ENCODE results near the gene TGM3.
"Not testable (repeated sequence)": the region's sequence is repeated elsewhere in the genome, so short reads cannot be mapped to it uniquely, and the experiment has no call there.

TGM3 gene, protein sequence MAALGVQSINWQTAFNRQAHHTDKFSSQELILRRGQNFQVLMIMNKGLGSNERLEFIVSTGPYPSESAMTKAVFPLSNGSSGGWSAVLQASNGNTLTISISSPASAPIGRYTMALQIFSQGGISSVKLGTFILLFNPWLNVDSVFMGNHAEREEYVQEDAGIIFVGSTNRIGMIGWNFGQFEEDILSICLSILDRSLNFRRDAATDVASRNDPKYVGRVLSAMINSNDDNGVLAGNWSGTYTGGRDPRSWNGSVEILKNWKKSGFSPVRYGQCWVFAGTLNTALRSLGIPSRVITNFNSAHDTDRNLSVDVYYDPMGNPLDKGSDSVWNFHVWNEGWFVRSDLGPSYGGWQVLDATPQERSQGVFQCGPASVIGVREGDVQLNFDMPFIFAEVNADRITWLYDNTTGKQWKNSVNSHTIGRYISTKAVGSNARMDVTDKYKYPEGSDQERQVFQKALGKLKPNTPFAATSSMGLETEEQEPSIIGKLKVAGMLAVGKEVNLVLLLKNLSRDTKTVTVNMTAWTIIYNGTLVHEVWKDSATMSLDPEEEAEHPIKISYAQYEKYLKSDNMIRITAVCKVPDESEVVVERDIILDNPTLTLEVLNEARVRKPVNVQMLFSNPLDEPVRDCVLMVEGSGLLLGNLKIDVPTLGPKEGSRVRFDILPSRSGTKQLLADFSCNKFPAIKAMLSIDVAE

DNA sequence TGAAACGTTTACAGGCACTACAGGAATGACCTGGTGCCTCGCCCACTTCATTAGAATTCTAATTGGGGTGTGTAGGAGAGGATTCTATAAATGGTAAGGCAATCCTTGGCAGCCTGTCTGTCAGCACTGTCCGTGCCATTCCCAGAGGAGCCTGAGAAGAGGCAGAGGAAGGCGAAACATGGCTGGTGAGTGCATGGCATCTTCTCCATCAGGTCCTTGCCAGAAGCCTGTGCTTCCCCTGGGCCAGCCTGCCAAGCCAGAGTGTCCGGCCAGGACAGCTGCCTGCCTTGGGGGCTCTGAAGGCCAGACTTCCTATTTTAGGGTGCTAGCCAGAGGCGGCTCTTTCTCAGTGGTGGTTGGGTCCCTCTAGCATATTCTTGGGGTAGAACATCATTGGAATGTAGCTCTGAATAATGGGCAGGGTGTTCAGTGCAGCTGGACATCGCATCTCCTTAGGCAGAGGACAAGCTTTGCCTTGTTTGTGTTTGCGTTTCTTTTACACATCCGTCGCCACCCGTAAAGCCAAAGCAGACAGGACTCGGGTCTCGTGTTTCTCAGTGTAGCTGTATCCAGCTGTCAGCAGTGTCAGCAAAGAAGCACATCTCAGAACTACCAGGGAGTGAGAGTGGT lies at the start of gene TGM3:
Gene TGM3 (plus strand): TSS at position 116 of the 630 bp plus-strand sequence. CDS start 63 bp downstream, at position 179.
- no peak for DNase-seq (ENCODE audit: extremely low read depth in 1 of 2, low read depth in 1 of 2)

DNA sequence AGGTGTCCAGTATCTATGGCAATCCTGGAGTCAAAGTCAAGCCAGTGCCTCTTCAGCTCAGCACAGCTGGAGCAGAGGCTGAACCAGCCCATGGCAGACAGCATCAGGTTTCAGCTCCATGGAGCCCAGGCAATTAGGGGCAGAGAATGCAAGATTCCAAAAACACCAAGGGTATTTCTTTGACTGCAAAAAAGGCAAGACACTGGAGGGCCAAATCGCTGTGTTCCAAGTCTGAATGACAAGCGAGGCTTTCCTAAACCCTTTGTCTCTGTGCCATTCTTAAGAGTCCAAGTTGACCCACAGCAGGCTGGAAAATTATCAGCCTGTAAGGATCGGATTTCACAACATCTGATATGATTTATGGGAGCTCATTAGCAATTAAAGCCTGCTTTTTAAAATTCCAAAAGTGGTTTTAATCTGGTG lies 49.7 kb upstream of the TGM3 start:
- no peak for DNase-seq (ENCODE audit: extremely low read depth in 1 of 2, low read depth in 1 of 2)

DNA sequence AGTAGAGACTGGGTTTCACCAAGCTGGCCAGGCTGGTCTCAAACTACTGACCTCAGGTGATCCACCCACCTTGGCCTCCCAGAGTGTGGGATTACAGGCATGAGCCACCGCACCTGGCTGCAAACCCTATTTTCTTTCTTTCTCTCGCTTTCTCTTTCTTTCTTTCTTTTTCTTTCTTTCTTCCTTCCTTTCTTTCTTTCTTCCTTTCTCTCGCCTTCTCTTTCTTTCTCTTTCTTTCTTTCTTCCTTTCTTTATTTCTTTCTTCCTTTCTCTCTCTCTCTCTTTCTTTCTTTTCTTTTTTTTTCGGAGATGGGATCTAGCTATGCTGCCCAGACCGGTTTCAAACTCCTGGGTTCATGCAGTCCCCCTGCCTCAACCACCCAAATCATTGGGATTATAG lies 47.0 kb upstream of the TGM3 start:
- no peak for DNase-seq (ENCODE audit: extremely low read depth in 1 of 2, low read depth in 1 of 2)

DNA sequence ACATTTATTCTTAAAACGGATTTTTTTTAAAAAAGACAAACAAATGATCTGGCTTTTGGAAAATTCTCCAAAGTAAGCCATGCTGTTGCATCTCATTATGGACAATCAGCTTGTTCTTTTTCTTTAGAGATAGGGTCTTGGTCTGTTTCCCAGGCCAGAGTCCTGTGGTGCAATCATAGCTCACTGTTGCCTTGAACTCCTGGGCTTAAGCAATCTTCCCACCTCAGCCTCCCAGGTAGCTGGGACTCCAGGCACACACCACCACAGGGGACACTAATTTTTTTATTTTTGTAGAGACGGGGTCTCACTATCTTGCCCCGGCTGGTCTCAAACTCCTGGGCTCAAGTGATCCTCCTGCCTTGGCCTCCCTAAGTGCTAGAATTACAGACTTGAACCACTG lies 45.9 kb upstream of the TGM3 start:
- DNase-seq (ENCODE audit: extremely low read depth in 1 of 2, low read depth in 1 of 2): no peak

DNA sequence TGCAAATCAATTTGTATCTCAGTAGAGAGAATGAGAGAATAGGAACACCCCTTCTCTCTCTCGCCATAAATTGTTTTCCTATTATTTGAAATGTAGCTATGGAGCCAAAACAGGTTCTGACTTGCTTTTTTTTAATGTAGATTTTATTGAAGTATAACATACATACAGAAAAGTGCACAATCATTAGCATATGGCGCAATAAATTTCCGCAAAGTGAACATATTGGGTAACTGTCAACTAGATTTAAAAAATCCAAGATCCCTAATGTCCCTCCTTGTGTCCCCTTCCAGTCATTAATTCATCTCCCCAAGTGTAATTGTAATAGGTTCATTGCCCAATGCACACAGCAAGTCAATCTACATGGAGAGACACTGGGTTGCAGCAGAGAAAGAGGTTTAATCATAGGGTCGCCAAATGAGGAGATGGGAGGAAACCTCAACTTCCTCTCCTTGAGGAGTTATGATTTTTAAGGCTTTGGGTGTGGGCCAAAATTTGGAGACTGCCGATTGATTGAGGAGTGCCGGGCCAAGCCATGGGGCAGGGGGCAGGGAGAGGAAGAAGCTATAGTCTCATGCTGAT lies 43.3 kb upstream of the TGM3 start:
- DNase-seq (ENCODE audit: extremely low read depth in 1 of 2, low read depth in 1 of 2): no peak

DNA sequence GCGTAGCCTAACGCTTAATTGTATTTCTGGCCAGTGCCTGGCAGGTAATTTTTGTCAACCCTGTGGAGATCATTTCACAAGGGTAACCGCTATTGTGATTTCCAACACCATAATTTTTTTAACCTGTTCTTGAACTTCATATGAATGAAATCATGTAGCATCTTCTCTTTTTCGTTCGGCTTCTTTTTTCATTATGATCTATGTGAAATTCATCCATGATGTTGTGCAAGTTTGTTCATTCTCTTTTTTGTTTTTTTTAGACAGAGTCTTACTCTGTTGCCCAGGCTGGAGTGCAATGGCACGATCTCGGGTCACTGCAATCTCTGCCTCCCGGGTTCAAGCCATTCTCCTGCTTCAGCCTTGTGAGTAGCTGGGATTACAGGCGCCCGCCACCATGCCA lies 42.5 kb upstream of the TGM3 start:
- no peak for DNase-seq (ENCODE audit: extremely low read depth in 1 of 2, low read depth in 1 of 2)

DNA sequence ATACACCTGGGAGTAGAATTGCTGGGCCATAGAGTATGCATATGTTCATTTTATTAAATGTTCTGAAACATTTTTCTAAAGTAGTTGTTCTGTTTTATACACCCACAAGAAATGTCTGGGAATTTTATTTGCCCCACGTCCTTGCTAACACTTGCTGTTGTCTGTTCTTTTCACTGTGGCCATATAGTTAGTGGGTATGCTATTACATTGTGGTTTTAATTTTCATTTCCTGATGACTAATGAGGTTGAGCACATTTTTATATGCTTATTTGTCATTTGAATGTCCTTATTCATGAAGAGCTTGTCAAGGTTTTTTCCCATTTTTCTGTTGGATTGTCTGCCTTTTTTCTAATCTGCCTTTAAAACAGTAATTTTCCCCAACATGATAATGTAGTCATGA lies 41.5 kb upstream of the TGM3 start:
- DNase-seq (ENCODE audit: extremely low read depth in 1 of 2, low read depth in 1 of 2): no peak

DNA sequence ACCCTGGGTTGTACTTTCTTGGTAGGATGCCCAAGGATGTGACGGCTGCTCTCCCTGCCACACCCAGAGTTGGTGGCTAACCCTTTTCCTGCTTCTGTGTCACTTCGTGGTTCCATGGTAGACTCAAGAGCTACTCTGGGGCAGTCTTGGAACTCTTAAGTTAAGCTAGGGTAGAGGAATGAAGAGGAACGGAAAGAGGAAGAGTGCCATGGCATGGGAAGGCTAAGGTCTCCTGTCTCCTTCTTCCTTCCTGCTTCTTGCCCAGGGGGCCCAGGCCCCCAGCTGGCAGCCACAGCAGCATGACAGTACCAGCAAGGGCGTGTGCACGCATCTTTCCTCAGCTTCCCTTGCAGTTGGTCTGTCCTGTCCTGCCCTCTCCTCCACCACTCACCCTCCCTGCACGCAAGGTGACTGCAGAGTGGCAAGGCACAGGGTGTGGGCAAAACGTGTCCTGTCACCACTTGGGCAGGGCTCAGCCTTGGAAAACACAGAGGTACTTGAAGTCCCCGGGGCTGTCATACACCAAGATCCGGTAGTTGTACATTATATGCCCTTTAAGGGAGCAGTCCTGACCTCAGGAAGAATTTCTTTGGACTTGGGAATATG lies 39.8 kb upstream of the TGM3 start:
- DNase-seq (ENCODE audit: extremely low read depth in 1 of 2, low read depth in 1 of 2): no peak

DNA sequence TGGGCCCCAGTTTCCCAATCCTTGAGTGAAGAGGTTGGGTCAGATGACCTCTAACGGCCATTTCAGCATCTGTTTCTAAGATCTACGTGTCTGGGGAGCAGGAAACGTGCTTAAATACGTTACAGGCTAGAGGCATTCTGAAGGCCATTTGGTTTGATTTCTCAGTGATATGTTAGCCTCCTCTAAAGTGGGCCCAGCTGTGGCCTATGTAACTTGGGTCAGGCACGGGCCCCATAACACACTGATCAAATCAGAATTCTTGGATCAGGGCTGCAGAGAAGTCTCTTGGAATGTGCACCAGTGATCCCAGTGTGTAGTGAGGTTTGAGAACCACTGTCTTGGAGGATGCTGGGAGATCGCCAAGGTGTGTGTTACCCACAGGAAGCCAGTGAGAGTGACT lies 36.1 kb upstream of the TGM3 start:
- no peak for DNase-seq (ENCODE audit: extremely low read depth in 1 of 2, low read depth in 1 of 2)

DNA sequence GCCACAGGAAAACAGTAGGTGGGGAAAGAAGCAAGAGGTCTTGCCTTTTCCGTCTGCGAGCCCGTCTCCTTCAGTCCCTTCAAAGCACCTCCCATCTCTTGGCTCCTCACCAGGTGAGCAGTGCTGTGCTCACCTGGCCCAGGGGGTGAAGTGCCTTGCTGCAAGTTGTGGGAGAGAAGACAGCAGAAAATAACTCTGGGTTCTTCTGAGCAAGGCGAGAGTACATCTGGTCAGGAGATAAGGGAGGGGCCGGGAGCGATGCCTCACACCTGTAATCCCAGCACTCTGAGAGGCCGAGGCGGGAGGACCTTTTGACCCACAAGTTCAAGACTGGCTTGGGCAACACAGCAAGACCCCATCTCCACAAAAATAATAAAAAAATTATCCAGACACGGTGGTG lies 35.6 kb upstream of the TGM3 start:
- DNase-seq (ENCODE audit: extremely low read depth in 1 of 2, low read depth in 1 of 2): no peak

DNA sequence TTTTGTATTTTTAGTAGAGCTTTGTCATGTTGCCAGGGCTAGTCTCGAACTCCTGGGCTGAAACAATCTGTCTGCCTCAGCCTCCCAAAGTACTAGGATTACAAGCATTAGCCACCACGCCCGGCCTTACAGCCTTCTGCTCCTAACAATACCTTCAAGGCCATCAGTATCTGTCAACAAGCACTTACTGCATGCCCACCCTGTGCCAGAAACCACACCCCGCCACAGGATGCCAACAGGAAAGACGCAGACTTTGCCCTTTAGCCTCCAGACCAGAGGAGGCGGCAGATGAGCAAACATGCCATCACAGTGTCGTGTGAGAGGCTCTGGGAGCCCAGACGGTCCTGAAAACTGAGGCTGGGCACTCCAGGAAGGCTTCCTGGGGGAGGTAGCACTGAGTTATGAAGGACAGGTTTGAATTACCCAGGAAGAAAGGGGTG lies 34.7 kb upstream of the TGM3 start:
- DNase-seq (ENCODE audit: extremely low read depth in 1 of 2, low read depth in 1 of 2): no peak

DNA sequence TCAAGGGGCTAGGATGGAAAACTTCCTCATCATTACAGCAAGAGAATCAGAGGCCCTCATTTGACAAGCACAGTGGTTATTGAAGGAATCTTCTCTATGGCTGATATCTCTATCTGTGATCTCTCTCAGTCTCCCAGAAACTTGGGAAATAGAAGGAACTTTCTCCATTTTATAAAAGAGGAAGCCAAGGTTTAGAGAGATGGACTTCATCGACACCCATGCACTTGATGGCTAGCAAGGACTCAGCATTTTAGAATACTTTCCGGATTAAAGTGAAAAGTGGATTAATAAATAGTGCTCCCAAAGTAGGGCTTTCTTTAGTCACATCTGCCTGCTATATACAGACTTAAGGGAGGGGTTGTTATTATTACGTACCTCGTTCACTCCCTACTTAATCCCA lies 34.2 kb upstream of the TGM3 start:
- DNase-seq (ENCODE audit: extremely low read depth in 1 of 2, low read depth in 1 of 2): no peak

DNA sequence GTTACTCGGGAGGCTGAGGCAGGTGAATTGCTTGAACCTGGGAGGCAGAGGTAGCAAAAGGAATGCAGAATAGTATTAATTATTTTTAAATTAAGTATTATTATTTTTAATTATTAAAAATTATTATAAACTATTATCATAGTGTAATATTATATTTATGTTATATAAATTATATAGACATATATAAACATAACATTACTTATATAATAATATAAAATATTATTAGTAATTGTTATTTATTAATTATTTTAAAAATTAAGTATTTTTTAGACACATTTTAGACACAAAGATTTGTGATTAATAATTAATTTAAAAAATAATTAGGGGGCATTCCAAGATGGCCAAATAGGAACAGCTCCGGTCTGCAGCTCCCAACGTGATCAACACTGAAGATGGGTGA lies 31.7 kb upstream of the TGM3 start:
- DNase-seq (ENCODE audit: extremely low read depth in 1 of 2, low read depth in 1 of 2): no peak

DNA sequence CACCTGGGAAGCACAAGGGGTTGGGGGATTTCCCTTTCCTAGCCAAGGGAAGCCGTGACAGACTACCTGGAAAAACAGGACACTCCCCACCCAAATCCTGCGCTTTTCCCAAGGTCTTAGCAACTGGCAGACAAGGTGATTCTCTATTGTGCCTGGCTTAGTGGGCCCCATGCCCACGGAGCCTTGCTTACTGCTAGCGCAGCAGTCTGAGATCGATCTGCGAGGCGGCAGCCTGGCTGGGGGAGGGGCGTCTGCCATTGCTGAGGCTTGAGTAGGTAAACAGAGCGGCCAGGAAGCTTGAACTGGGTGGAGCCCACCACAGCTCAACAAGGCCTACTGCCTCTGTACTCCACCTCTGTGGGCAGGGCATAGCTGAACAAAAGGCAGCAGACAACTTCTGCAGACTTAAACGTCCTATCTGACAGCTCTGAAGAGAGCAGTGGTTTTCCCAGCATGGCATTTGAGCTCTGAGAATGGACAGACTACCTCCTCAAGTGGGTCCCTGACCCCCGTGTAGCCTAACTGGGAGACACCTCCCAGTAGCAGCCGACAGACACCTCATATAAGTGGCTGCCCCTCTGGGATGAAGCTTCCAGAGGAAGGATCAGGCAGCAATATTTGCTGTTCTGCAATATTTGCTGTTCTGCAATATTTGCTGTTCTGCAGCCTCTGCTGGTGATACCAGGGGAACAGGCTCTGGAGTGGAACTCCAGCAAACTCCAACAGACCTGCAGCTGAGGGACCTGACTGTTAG lies 31.0 kb upstream of the TGM3 start:
- not testable (repeated sequence) for DNase-seq (ENCODE audit: extremely low read depth in 1 of 2, low read depth in 1 of 2)

DNA sequence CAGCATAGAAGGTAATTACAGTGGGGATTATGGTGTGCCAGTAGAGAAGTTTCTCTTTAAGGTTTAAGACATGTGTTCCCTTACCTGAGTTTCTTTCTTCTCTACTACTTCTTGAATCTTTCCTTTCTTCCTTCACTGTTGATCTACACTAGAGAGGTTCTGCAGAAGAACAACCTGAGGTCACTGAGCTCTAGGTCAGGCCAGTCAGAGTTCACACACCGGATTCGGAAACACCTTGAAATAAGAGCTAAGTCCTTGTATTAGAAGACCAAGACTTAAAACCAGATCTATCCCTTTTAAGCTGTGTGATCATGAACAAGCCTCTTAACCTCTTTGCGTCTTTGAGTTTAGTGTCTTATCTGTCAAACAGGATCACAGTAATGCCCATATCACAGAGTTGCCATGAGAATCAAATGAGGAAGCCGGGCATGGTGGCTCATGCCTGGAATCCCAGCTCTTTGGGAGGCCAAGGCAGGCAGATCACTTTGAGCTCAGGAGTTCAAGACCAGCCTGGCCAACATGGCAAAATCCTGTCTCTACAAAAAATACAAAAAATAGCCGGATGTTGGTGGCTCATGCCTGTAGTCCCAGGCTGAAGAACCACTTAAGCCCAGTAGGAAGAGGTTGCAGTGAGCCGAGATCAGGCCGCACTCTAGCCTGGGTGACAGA lies 22.0 kb upstream of the TGM3 start:
- no peak for DNase-seq (ENCODE audit: extremely low read depth in 1 of 2, low read depth in 1 of 2)

DNA sequence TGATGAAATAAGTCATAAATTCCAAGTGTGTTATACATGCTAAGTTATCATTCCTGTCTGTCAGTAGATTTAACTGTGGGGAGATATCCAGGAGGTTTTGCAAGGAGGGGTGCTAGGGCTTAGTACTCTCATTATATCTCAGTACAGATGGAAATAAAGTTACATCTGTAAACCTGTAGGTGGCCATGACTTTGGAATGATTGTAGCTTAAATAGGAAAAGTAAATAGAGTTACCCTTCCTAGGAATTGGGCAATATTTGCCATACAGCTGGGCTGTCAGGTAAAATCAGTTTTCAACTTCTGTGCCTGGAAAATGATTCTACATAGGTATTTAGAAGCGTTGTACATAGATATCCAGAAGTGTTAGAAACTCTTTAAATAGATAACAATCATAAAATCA lies 19.8 kb upstream of the TGM3 start:
- DNase-seq (ENCODE audit: extremely low read depth in 1 of 2, low read depth in 1 of 2): no peak

DNA sequence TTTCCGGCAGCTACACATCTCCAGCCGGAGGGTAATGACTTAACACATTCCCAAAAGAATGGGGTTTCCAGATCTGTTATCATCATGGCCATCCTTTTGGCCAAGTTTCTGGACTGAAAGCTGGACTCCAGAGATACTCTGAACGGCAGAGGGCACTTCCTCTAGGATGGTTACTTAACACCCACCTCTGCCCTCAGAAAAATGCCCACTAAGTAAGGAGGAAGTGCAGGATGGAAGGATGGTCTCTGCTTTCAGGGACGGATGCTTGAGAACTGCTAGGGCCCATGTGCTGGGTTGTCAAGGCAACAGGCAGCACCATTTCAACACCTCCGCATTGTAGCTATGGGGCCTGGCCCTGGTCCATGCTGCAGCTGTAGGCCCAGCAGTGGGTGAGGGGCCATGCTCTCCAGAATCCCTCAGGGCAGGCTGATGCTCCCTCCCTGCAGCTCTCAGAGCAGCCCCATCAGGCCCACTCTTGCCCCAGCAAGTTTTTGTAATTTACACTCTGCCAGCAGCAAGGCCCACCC lies 16.5 kb upstream of the TGM3 start:
- no peak for DNase-seq (ENCODE audit: extremely low read depth in 1 of 2, low read depth in 1 of 2)

DNA sequence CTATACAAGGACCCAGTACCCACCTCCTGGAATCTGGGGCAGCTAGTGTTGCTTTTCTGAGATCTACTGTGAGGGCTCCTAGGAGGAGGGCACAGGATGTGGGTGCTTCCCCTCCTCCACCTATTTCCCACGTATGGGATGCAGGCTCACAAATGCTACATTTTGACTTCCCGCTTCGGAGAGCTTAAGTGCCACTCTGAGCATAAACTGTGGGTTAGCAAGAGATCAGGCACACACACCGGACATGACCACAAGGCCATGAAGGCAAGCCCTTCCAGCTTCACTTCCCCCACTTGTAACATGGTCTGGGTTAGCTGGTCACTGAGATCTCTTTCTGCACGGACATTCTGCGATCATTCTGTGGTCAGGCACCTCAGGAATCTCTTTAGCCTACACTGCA lies 15.7 kb upstream of the TGM3 start:
- DNase-seq (ENCODE audit: extremely low read depth in 1 of 2, low read depth in 1 of 2): no peak

DNA sequence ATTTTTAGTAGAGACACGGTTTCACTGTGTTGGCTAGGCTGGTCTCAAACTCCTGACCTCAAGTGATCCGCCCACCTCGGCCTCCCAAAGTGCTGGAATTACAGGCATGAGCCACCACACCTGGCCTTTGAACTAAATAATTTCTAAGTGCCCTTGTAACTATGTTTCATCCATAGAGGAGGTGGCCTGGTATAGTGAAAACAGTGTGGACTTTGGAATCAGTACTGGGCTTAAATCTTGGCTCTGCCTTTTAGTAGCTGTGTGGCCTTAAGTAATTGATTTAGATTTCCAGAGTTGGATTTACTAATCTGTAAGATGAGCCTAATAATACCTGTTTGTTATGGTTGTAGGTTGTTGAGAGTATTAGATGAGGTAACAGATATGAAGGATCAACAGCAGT lies 14.2 kb upstream of the TGM3 start:
- no peak for DNase-seq (ENCODE audit: extremely low read depth in 1 of 2, low read depth in 1 of 2)

DNA sequence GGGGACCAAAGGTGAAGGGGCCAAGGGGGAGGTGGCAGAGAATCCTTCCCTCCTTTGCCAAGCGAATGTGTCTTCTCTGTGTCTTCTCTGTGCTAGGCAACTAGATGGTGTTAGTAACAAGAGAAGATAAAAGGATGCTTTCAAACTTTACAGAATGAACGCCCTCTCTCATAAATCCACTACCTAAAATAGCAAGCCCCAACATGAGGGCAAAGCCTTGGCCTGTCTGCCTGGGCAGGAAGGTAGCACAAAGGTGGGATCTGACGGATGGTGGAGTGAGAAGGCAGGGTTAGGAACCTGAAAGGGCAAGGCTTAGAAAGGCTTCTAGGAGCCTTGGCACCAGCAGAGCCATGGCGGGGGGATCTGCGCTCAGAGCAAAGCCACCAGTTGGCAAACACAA lies 13.6 kb upstream of the TGM3 start:
- DNase-seq (ENCODE audit: extremely low read depth in 1 of 2, low read depth in 1 of 2): no peak
